ENCODE measurements around the gene ABHD6. TPM values are rescaled to one million over a fixed set of nuclear protein-coding genes. Genes with fewer than 3 reads are reported as not detected.

The ABHD6 gene, protein sequence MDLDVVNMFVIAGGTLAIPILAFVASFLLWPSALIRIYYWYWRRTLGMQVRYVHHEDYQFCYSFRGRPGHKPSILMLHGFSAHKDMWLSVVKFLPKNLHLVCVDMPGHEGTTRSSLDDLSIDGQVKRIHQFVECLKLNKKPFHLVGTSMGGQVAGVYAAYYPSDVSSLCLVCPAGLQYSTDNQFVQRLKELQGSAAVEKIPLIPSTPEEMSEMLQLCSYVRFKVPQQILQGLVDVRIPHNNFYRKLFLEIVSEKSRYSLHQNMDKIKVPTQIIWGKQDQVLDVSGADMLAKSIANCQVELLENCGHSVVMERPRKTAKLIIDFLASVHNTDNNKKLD
- 5.2 TPM for total RNA-seq

DNA sequence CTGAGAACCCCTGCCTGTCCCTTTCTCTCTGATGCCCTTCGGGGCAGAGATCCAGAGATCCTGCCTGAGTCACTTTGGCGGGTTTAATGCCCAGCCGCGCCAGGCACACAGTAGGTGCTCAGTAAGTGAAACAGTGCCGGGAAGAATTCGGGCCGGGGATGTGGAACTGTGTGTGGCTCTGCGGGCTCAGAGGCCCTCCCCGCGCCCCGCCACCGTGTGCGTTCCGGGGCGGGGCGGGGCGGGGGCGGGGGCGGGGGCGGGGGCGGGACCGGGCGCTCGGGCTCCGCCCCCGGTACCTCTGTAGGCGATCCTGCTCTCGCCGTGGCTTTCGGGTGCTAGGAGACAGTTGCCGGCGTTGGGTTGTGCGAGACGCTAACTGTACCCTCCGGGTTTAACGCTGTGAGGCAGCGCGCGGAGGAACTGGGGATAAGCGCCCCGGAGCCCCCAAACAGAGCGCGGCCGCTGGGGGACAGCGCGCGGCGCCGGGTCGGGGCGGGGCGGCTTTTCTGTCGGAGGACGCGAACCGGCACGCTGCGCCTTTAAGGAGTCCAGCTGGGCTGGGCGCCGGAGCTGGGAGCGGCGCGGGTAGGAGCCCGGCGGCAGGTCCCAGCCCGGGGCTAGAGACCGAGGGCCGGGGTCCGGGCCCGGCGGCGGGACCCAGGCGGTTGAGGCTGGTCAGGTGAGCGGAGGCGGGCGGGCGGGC is at the start of gene ABHD6:
Gene ABHD6, plus strand, starts transcription at position 555 of the 703 bp plus-strand sequence. CDS start 18,795 bp downstream, outside the sequence.
- Histone ChIP-seq H3K4me3 (ENCODE audit: low read length in 3 of 3) (peak within 1 kb of the TSS; percentile 88 to 96 (median 92)), H3K27me3 (ENCODE audit: control insufficient read depth in 3 of 3, insufficient read depth in 3 of 3, low read length in 3 of 3) (no peaks in the 10 kb centered on the region), H3K36me3 (ENCODE audit: control insufficient read depth in 3 of 3, insufficient read depth in 3 of 3, low read length in 3 of 3) (no peaks in the 10 kb centered on the region), H3K27ac (ENCODE audit: low read depth, low read length) (no peak within 1 kb of the TSS), H3K4me1 (ENCODE audit: control insufficient read depth in 3 of 3, insufficient read depth in 3 of 3, low read length in 3 of 3) (peaks cover 6 to 17% (median 17%) of the 10 kb centered on the region in 3 donors), H3K9ac (ENCODE audit: low read depth in 1 of 3, low read length in 3 of 3) (peak within 1 kb of the TSS; percentile 83 to 87 (median 84)), H3K9me3 (ENCODE audit: control insufficient read depth in 3 of 3, low read length in 3 of 3) (no peaks in the 10 kb centered on the region)

DNA sequence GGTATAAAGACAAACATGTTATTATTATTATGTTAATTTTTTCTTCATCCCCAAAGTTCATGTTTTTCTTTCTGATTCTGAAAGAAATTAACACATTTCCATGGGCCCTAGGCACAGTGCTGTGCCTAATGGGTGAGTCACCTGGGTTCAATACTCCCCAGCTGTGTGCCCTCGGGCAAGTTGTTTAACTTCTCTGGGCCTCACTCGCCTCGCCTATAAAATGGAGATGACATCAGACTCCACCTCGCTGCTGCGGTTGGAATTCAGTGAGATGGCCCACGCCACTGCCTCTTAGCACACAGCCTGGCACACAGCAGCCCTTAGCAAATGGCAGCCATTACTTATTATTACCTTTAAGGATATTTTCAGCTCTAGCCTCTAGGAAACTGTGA is 49.4 kb upstream of the ABHD6 start:
- no peak overlapping the region for H3K9ac ChIP-seq (ENCODE audit: low read depth in 1 of 3, low read length in 3 of 3)
- H3K4me3 ChIP-seq (ENCODE audit: low read length in 3 of 3): no peak overlapping the region
- H3K27ac ChIP-seq (ENCODE audit: low read depth, low read length): no peak overlapping the region
- H3K36me3 ChIP-seq (ENCODE audit: control insufficient read depth in 3 of 3, insufficient read depth in 3 of 3, low read length in 3 of 3): no peaks in the 10 kb centered on the region
- H3K9me3 ChIP-seq (ENCODE audit: control insufficient read depth in 3 of 3, low read length in 3 of 3): no peaks in the 10 kb centered on the region
- peaks cover 0 to 13% (median 2%) of the 10 kb centered on the region in 3 donors for H3K4me1 ChIP-seq (ENCODE audit: control insufficient read depth in 3 of 3, insufficient read depth in 3 of 3, low read length in 3 of 3)
- peaks cover 0 to 3% (median 3%) of the 10 kb centered on the region in 3 donors for H3K27me3 ChIP-seq (ENCODE audit: control insufficient read depth in 3 of 3, insufficient read depth in 3 of 3, low read length in 3 of 3)

DNA sequence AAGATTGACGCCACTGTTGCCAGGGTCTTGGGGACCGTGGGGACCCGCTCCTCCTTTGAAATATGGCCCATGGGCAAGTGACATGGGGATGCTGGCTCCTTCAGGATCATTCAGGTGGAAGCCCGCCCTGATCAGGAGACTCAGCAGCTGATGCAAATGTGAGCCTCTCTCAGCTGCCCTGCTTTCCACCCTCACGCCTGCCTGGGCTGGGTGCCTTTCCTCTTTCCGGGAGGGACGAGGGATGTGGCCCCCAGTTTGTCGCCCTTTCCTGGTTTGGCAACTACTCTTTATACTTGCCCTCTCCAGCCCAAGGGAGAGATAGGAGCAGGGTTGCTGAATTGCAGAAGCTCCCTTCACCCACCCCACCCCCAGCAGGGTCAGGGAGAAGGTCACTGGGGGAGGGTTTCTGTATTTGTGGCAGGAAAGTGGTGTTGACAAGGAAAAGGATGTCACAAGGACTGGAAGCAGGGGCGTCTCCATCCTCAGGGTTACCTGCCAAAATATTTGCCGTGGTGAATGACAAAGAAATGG is 48.6 kb upstream of the ABHD6 start:
- no peak overlapping the region for H3K9ac ChIP-seq (ENCODE audit: low read depth in 1 of 3, low read length in 3 of 3)
- H3K9me3 ChIP-seq (ENCODE audit: control insufficient read depth in 3 of 3, low read length in 3 of 3): no peaks in the 10 kb centered on the region
- no peaks in the 10 kb centered on the region for H3K27me3 ChIP-seq (ENCODE audit: control insufficient read depth in 3 of 3, insufficient read depth in 3 of 3, low read length in 3 of 3)
- H3K4me1 ChIP-seq (ENCODE audit: control insufficient read depth in 3 of 3, insufficient read depth in 3 of 3, low read length in 3 of 3): peaks cover 0 to 13% (median 2%) of the 10 kb centered on the region in 3 donors
- H3K27ac ChIP-seq (ENCODE audit: low read depth, low read length): no peak overlapping the region
- H3K36me3 ChIP-seq (ENCODE audit: control insufficient read depth in 3 of 3, insufficient read depth in 3 of 3, low read length in 3 of 3): no peaks in the 10 kb centered on the region
- H3K4me3 ChIP-seq (ENCODE audit: low read length in 3 of 3): no peak overlapping the region

DNA sequence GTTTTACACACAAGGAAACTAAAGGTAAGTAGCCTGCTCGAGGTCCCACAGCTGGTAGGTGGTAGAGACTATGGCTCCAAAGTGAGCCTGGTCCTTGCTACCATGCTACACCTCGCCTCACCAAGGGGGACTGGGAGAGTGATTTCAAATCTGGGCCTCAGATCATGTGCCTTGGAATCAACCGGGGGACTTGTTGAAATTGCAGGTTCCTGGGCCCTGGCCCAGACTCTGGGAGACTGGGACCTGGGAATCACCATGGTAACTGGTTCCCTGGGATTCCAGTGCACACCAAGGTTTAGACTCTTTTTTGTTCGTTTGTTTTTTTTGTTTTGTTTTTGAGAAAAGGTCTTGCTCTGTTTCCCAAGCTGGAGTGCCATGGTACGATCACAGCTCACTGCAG is 47.9 kb upstream of the ABHD6 start:
- Histone ChIP-seq H3K4me1 (ENCODE audit: control insufficient read depth in 3 of 3, insufficient read depth in 3 of 3, low read length in 3 of 3) (peaks cover 0 to 13% (median 2%) of the 10 kb centered on the region in 3 donors), H3K36me3 (ENCODE audit: control insufficient read depth in 3 of 3, insufficient read depth in 3 of 3, low read length in 3 of 3) (no peaks in the 10 kb centered on the region), H3K9ac (ENCODE audit: low read depth in 1 of 3, low read length in 3 of 3) (no peak overlapping the region), H3K9me3 (ENCODE audit: control insufficient read depth in 3 of 3, low read length in 3 of 3) (no peaks in the 10 kb centered on the region), H3K27ac (ENCODE audit: low read depth, low read length) (no peak overlapping the region), H3K4me3 (ENCODE audit: low read length in 3 of 3) (no peak overlapping the region), H3K27me3 (ENCODE audit: control insufficient read depth in 3 of 3, insufficient read depth in 3 of 3, low read length in 3 of 3) (no peaks in the 10 kb centered on the region)

DNA sequence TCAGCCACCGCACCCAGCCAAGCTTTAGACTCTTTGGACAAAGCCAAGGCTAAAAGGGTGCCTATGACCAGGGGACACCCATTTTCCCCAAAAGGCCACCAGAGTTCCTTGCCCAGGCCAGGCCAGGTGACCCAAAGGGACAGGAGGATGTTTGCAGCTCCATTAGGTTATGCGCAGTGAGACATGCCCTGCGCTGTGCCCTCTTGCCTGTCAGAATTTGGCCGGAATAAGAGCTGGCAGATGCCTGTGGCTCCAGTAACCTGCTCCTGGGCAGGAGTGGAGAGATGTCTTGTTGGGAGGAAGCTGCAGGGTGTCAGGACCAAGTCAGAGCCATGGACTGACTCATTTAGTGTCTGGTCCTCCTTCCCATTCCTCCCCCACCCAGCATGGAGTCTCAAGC is 47.3 kb upstream of the ABHD6 start:
- H3K9ac ChIP-seq (ENCODE audit: low read depth in 1 of 3, low read length in 3 of 3): no peak overlapping the region
- H3K27ac ChIP-seq (ENCODE audit: low read depth, low read length): no peak overlapping the region
- peak overlapping the region in 1 of 3 donors; percentile 6 for H3K4me3 ChIP-seq (ENCODE audit: low read length in 3 of 3)
- peaks cover 0 to 13% (median 2%) of the 10 kb centered on the region in 3 donors for H3K4me1 ChIP-seq (ENCODE audit: control insufficient read depth in 3 of 3, insufficient read depth in 3 of 3, low read length in 3 of 3)
- H3K36me3 ChIP-seq (ENCODE audit: control insufficient read depth in 3 of 3, insufficient read depth in 3 of 3, low read length in 3 of 3): no peaks in the 10 kb centered on the region
- H3K9me3 ChIP-seq (ENCODE audit: control insufficient read depth in 3 of 3, low read length in 3 of 3): no peaks in the 10 kb centered on the region
- no peaks in the 10 kb centered on the region for H3K27me3 ChIP-seq (ENCODE audit: control insufficient read depth in 3 of 3, insufficient read depth in 3 of 3, low read length in 3 of 3)

DNA sequence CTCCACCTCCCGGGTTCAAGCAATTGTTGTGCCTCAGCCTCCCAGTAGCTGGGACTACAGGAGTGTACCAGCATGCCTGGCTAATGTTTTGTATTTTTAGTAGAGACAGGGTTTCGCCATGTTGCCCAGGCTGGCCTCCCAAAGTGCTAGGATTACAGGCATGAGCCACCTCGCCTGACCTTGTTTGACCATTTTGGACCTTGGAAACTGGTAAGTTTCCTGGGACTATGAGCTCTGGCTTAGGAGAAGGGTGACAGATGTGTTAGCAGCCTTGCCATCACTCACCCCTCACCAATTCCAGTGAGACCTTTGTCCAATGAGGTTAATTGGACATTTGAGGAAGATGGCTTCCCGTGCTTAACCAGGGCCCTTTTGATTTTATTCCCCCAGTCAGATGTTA is 46.7 kb upstream of the ABHD6 start:
- H3K27me3 ChIP-seq (ENCODE audit: control insufficient read depth in 3 of 3, insufficient read depth in 3 of 3, low read length in 3 of 3): no peaks in the 10 kb centered on the region
- H3K27ac ChIP-seq (ENCODE audit: low read depth, low read length): no peak overlapping the region
- no peak overlapping the region for H3K9ac ChIP-seq (ENCODE audit: low read depth in 1 of 3, low read length in 3 of 3)

DNA sequence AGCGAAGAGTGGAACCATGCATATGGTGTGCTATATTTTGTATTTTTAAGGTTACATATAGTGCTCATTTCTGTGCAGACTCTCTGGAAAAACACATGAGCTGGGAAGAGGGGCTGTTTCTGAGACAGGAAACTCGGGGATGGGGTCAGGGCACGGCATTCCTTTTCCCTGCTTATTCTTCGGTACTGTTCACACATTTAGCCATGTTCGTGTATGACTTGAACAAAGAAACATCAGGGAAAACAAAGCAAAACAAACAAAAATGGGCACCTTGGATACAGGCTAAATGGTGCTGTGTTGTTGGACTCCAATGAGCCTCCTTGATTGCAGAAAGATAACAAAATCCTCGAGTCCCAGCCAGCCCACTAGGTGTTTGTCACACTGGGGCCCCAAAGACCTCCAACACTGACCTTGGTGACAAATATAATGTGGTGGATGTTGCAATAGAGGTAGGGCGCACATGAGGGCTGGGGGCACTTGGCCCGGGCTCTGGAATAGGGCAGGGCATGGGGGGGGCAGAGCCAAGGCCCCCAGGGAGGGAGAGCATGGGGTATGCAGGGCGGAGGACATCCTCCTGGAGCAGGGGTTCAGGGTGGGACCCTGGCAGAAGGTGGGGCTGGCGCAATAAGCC is 46.1 kb upstream of the ABHD6 start:
- no peaks in the 10 kb centered on the region for H3K36me3 ChIP-seq (ENCODE audit: control insufficient read depth in 3 of 3, insufficient read depth in 3 of 3, low read length in 3 of 3)
- H3K4me3 ChIP-seq (ENCODE audit: low read length in 3 of 3): no peak overlapping the region
- H3K4me1 ChIP-seq (ENCODE audit: control insufficient read depth in 3 of 3, insufficient read depth in 3 of 3, low read length in 3 of 3): peaks cover 0 to 13% (median 2%) of the 10 kb centered on the region in 3 donors
- H3K27ac ChIP-seq (ENCODE audit: low read depth, low read length): no peak overlapping the region
- no peak overlapping the region for H3K9ac ChIP-seq (ENCODE audit: low read depth in 1 of 3, low read length in 3 of 3)
- no peaks in the 10 kb centered on the region for H3K9me3 ChIP-seq (ENCODE audit: control insufficient read depth in 3 of 3, low read length in 3 of 3)
- H3K27me3 ChIP-seq (ENCODE audit: control insufficient read depth in 3 of 3, insufficient read depth in 3 of 3, low read length in 3 of 3): no peaks in the 10 kb centered on the region

More for the DNA sequence above, 46.7 kb upstream of the ABHD6 start:
- peaks cover 0 to 13% (median 2%) of the 10 kb centered on the region in 3 donors for H3K4me1 ChIP-seq (ENCODE audit: control insufficient read depth in 3 of 3, insufficient read depth in 3 of 3, low read length in 3 of 3)
- H3K36me3 ChIP-seq (ENCODE audit: control insufficient read depth in 3 of 3, insufficient read depth in 3 of 3, low read length in 3 of 3): no peaks in the 10 kb centered on the region
- no peaks in the 10 kb centered on the region for H3K9me3 ChIP-seq (ENCODE audit: control insufficient read depth in 3 of 3, low read length in 3 of 3)
- H3K4me3 ChIP-seq (ENCODE audit: low read length in 3 of 3): no peak overlapping the region

DNA sequence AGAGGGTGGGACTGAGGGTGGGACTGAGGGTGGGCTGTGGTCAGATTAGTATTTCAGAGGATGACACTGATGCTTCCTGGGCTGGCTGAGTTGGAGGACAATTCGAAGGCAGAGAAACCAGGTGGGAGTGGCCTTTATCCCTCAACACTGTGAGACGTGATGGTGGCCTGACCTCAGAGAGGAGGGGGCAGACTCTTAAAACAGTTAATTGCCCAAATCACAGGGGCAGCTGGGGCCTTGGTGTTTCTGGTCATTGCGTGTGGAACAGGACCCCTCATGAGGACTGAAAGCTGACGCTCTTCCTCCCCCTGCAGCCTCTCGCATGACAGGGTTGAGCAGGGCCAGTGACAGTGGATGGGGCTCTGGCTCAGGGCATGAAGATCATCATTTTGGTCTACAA is 45.5 kb upstream of the ABHD6 start:
- no peak overlapping the region for H3K4me3 ChIP-seq (ENCODE audit: low read length in 3 of 3)
- H3K9ac ChIP-seq (ENCODE audit: low read depth in 1 of 3, low read length in 3 of 3): no peak overlapping the region
- no peaks in the 10 kb centered on the region for H3K36me3 ChIP-seq (ENCODE audit: control insufficient read depth in 3 of 3, insufficient read depth in 3 of 3, low read length in 3 of 3)
- H3K27me3 ChIP-seq (ENCODE audit: control insufficient read depth in 3 of 3, insufficient read depth in 3 of 3, low read length in 3 of 3): no peaks in the 10 kb centered on the region
- H3K4me1 ChIP-seq (ENCODE audit: control insufficient read depth in 3 of 3, insufficient read depth in 3 of 3, low read length in 3 of 3): peaks cover 0 to 13% (median 2%) of the 10 kb centered on the region in 3 donors
- H3K27ac ChIP-seq (ENCODE audit: low read depth, low read length): no peak overlapping the region
- H3K9me3 ChIP-seq (ENCODE audit: control insufficient read depth in 3 of 3, low read length in 3 of 3): no peaks in the 10 kb centered on the region

DNA sequence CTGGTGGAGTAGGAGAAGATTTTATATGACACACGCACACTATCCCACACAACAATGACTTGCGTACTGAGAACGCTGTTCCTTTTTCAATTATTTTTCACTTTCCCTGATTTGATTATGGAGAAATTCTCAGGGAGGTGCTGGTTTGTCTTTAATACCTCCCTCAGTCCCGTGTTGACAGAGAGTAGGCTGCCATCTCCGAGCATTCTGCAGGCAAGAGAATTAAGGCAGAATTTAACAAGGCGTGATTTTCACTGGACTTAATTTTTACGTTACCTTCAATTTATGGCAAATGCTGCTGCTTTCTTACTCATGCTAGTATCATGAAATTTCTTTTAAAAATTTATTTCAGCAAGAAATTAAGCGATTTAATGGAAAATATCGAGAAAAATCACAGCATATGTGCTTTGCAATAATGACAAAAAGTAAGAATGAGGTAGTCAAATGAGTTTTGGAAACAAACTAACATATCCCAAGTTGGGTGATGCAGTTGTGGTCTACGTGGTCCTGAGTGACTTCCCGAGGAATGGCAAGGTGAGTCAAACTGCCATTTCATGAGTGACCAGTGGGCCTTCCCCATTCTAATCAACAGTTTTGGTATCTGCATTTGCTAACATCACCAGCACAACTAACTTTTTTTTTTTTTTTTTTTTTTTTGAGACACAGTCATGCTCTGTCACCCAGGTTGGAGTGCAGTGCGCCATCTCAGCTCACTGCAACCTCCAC is 43.7 kb upstream of the ABHD6 start:
- Histone ChIP-seq H3K9ac (ENCODE audit: low read depth in 1 of 3, low read length in 3 of 3) (no peak overlapping the region), H3K27ac (ENCODE audit: low read depth, low read length) (no peak overlapping the region), H3K4me3 (ENCODE audit: low read length in 3 of 3) (no peak overlapping the region), H3K4me1 (ENCODE audit: control insufficient read depth in 3 of 3, insufficient read depth in 3 of 3, low read length in 3 of 3) (peaks cover 0 to 10% (median 0%) of the 10 kb centered on the region in 3 donors), H3K9me3 (ENCODE audit: control insufficient read depth in 3 of 3, low read length in 3 of 3) (no peaks in the 10 kb centered on the region), H3K27me3 (ENCODE audit: control insufficient read depth in 3 of 3, insufficient read depth in 3 of 3, low read length in 3 of 3) (no peaks in the 10 kb centered on the region), H3K36me3 (ENCODE audit: control insufficient read depth in 3 of 3, insufficient read depth in 3 of 3, low read length in 3 of 3) (no peaks in the 10 kb centered on the region)
